ENCODE measurements around the gene TRIM14. TPM values are rescaled to one million over a fixed set of nuclear protein-coding genes. Genes with fewer than 3 reads are reported as not detected.

Gene TRIM14
- total RNA-seq, 4 donors from 2014 or later = 9.4 to 16.8 (median 10.1) TPM

DNA sequence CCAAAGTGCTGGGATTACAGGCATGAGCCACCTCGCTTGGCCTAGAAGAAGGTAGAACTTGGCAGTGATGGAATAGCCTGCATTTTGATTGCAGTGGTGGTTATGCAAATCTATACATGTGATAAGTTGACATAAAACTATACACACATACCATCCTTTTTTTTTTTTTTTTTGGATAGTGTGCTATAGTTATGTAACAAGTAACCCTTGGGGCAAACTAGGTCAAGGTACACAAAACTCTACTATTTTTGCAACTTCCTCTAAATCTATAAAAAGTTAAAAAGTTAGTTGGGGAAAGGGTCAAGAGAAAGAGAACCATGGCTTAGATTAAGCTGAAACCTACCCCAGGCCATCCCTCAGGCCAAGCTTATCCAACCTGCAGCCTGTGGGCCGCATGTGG, 11.1 kb downstream of the TRIM14 start:
- TF ChIP-seq EP300 (IDR thresholded peaks at IDR 0.05) (no peak), POLR2A (IDR thresholded peaks at IDR 0.05) (no peak)
- TF ChIP-seq, protein P1, sequence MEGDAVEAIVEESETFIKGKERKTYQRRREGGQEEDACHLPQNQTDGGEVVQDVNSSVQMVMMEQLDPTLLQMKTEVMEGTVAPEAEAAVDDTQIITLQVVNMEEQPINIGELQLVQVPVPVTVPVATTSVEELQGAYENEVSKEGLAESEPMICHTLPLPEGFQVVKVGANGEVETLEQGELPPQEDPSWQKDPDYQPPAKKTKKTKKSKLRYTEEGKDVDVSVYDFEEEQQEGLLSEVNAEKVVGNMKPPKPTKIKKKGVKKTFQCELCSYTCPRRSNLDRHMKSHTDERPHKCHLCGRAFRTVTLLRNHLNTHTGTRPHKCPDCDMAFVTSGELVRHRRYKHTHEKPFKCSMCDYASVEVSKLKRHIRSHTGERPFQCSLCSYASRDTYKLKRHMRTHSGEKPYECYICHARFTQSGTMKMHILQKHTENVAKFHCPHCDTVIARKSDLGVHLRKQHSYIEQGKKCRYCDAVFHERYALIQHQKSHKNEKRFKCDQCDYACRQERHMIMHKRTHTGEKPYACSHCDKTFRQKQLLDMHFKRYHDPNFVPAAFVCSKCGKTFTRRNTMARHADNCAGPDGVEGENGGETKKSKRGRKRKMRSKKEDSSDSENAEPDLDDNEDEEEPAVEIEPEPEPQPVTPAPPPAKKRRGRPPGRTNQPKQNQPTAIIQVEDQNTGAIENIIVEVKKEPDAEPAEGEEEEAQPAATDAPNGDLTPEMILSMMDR (IDR thresholded peaks at IDR 0.05) = no peak
- WGBS, 2 donors = 90 to 95% methylated on average over 2 of the region's 2 CpGs
- no peak for DNase-seq (ENCODE audit: low spot score in 2 of 2)
- Histone ChIP-seq H3K27ac (peak overlapping the region in 2 of 4 donors; percentile 17 to 77), H3K9me3 (peaks cover 0 to 12% (median 0%) of the 10 kb centered on the region in 4 donors), H3K4me3 (no peak overlapping the region), H3K4me1 (peaks cover 0 to 37% (median 0%) of the 10 kb centered on the region in 4 donors), H3K27me3 (no peaks in the 10 kb centered on the region), H3K36me3 (peaks cover 0 to 40% (median 0%) of the 10 kb centered on the region in 3 donors)

- no peak for DNase-seq (ENCODE audit: low spot score in 2 of 2)
- 93 to 96% methylated on average over 5 to 7 of the region's 7 CpGs for WGBS, 2 donors
- TF ChIP-seq EP300 (IDR thresholded peaks at IDR 0.05) = no peak
- TF ChIP-seq, protein P1 (IDR thresholded peaks at IDR 0.05) = no peak
- TF ChIP-seq POLR2A (IDR thresholded peaks at IDR 0.05) = no peak
Measured at GRCh38 chr9:98105006-98105405, 14.0 kb downstream of the TRIM14 start.

DNA sequence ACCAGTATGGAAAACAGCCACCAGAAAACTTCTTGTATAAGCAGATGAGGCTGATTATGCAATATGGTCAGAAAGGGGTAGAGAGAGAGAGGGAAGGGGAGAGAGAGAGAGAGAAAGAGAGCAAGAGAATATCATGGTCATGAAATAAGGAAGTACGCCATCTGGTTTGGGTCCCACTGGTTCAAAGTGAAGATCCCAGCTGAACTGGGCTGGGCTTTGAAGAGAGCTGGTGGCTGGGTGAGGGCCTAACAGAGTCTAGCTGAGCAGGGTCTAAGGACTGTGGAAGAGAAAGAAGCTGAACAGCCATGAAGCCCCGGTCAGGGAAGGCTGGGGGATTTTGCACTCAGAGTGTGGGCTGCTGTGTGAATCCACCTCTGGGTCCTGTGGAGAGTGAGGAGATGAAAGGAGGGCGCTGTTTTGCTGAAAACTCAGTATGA, 14.6 kb downstream of the TRIM14 start:
- DNase-seq (ENCODE audit: low spot score in 2 of 2) = no peak
- 80 to 84% methylated on average over 3 of the region's 3 CpGs for WGBS, 2 donors
- H3K27ac ChIP-seq = peak overlapping the region in 2 of 4 donors; percentile 25 to 59
- no peaks in the 10 kb centered on the region for H3K27me3 ChIP-seq
- H3K4me1 ChIP-seq = peaks cover 0 to 55% (median 5%) of the 10 kb centered on the region in 4 donors
- TF ChIP-seq POLR2A (IDR thresholded peaks at IDR 0.05) (no peak), EP300 (IDR thresholded peaks at IDR 0.05) (peak in 1 of 2 donors; percentile 20)
- TF ChIP-seq, protein P1 (IDR thresholded peaks at IDR 0.05) = no peak
- H3K4me3 ChIP-seq = no peak overlapping the region
- H3K36me3 ChIP-seq = peaks cover 0 to 40% (median 0%) of the 10 kb centered on the region in 3 donors
- H3K9me3 ChIP-seq = peaks cover 0 to 12% (median 0%) of the 10 kb centered on the region in 4 donors

More at GRCh38 chr9:98105006-98105405, 14.0 kb downstream of the TRIM14 start:
- Histone ChIP-seq H3K36me3 (peaks cover 0 to 40% (median 0%) of the 10 kb centered on the region in 3 donors), H3K4me1 (peaks cover 0 to 55% (median 5%) of the 10 kb centered on the region in 4 donors), H3K27me3 (no peaks in the 10 kb centered on the region), H3K27ac (peak overlapping the region in 2 of 4 donors; percentile 25 to 59), H3K4me3 (no peak overlapping the region), H3K9me3 (peaks cover 0 to 12% (median 0%) of the 10 kb centered on the region in 4 donors)

DNA sequence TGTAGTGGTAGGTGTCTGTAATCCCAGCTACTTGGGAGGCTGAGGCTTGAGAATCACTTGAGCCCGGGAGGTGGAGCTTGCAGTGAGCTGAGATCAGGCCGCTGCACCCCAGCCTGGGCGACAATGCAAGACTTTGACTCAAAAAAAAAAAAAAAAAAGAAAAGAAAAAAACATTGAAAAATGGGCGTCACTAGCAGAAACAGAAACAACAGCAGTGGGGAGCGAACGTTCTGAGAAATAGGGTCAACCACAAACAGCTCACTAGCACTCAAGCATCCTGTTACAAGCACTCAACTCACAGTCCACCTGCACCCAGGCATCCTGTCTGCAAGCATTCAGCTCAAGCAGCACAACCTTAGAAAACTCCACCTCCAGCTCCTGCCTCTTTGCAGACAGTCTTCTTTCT, 17.2 kb downstream of the TRIM14 start:
- H3K36me3 ChIP-seq = peaks cover 0 to 25% (median 0%) of the 10 kb centered on the region in 3 donors
- H3K4me1 ChIP-seq = peaks cover 0 to 44% (median 5%) of the 10 kb centered on the region in 4 donors
- TF ChIP-seq, protein P1 (IDR thresholded peaks at IDR 0.05) = no peak
- TF ChIP-seq POLR2A (IDR thresholded peaks at IDR 0.05) = no peak
- TF ChIP-seq EP300 (IDR thresholded peaks at IDR 0.05) = no peak
- 23 to 34% methylated on average over 6 of the region's 6 CpGs for WGBS, 2 donors
- DNase-seq (ENCODE audit: low spot score in 2 of 2) = no peak
- no peaks in the 10 kb centered on the region for H3K27me3 ChIP-seq
- peak overlapping the region in 1 of 4 donors; percentile 67 for H3K27ac ChIP-seq
- H3K4me3 ChIP-seq = no peak overlapping the region
- H3K9me3 ChIP-seq = peaks cover 0 to 7% (median 0%) of the 10 kb centered on the region in 4 donors

DNA sequence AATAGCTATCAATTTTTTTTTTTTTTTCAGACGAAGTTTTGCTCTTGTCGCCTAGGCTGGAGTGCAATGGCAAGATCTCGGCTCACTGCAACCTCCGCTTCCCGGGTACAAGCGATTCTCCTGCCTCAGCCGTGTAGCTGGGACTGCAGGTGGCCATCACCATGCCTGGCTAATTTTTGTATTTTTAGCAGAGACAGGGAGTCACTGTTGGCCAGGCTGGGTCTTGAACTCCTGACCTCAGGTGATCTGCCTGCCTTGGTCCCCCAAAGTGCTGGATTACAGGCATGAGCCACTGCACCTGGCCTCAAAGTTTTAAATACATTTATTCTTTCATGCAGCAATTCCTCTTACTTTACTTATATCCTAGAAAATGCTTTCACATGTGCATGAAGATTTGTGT, 17.6 kb downstream of the TRIM14 start:
- Histone ChIP-seq H3K9me3 (peaks cover 0 to 2% (median 0%) of the 10 kb centered on the region in 4 donors), H3K27ac (peak overlapping the region in 1 of 4 donors; percentile 67), H3K4me3 (no peak overlapping the region), H3K27me3 (no peaks in the 10 kb centered on the region), H3K36me3 (peaks cover 0 to 25% (median 0%) of the 10 kb centered on the region in 3 donors), H3K4me1 (peaks cover 0 to 43% (median 5%) of the 10 kb centered on the region in 4 donors)
- TF ChIP-seq, protein P1 (IDR thresholded peaks at IDR 0.05) = no peak
- TF ChIP-seq POLR2A (IDR thresholded peaks at IDR 0.05) = no peak
- no peak for TF ChIP-seq EP300 (IDR thresholded peaks at IDR 0.05)
- DNase-seq (ENCODE audit: low spot score in 2 of 2) = no peak
- WGBS, 2 donors = 91 to 93% methylated on average over 7 of the region's 7 CpGs
